HTERT RPE-1 (cell line): ENCODE measurements around the gene PSAT1.

Experiments
- in situ Hi-C: fragments of 300-500 bp; cut with MboI; formaldehyde crosslinking; loops from 4 replicates; pipeline ENCODE4 v1.14.3; 2020; ENCODE audit warnings: low sequenced_read_pairs

The PSAT1 gene

GRCh38 chr9:78314953-78315870 lies 18.3 kb downstream of the PSAT1 start:
- in situ Hi-C loops, result no loop called here

DNA sequence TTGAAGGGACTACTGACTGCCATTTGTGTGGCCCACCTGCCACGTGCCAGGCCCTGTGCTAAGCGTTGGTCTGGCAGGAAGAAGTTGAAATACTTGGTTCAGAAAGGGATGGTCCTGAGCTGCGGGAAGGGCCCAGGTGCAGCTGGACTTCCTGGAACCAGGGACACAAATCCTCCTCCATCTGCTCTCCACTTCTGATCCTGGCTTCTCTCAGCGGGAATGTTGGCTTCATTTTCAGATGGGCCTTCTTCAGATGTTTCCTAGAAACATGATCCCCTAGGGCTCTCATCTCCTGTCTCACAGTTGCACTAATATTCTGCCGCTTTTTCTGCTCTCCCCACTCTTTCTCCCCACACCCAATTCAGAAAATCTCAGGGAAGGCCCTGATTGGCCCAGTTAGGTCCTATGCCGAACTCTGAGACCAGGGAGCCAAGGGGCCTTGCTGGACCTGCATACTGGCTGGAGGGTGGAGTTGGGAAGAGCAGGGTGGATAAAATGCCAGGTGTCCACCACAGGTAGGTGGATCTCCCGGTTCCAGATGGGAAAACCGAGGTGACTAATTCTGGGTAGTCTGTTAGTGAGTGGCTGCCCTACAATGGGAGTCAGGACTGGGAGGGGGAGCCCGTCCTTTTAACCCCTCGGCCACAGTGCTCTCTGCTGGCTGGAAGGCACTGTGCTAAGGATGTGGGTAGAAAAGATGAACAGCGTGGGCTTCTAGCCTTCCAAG lies 19.4 kb downstream of the PSAT1 start:
- in situ Hi-C loops, result no loop called here

- in situ Hi-C loops, result no loop called here
Observed at GRCh38 chr9:78319197-78320029, 22.5 kb downstream of the PSAT1 start.

DNA sequence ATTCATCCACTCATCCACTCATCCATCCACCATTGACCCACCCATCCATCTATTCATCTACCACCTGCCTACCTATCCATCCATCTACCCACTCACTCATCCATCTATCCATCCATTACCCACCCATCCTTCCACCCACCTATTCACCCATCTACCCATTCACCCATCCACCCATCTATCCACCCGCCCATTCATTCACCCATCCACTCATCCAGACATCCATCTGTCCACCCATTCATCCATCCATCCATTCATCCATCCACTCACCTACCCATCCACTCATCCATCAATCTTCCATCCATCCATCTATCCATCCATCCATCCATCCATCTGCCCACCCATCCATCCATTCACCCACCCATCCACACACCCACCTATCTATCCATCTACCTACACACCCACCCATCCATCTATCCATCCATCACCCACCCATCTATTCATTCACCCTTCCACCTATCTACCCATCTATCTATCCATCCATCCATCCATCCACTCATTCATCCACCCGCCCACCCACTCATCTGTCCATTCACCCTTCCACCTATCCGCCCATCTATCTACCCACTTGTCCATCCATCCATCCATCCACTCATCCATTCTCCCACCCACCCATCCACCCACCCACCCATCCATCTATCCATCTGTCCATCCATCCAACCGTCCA lies 23.2 kb downstream of the PSAT1 start:
- in situ Hi-C loops, result no loop called here

DNA sequence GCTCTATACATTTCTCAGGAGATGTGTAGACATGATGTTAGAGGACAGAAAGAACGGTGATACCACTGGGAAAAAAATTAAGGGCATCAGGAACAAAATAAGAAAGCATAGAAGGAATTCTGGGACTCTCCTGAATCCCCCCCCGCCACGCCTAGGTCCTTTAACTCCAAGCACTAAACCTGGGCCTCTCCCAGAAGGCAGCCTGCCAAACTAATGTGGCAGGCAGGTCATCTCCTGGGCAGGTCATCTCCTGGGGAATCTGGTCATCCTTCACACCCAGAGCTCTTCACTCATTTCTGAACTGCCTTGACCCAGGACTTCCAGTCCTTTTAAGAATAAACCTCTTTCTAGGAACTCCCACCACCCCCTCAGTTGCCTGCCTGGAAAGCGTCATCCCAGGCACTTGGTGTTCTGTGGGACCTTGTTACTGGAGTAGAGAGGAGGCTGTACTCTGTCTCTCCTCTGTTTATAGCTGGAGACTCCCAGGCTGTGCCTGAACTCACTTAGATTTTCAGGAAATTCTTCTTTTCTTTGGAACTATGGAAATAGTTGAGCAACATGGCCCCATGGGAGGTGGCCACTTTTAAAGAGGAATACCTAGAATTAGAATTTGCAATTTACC lies 24.1 kb downstream of the PSAT1 start:
- in situ Hi-C loops, result no loop called here

DNA sequence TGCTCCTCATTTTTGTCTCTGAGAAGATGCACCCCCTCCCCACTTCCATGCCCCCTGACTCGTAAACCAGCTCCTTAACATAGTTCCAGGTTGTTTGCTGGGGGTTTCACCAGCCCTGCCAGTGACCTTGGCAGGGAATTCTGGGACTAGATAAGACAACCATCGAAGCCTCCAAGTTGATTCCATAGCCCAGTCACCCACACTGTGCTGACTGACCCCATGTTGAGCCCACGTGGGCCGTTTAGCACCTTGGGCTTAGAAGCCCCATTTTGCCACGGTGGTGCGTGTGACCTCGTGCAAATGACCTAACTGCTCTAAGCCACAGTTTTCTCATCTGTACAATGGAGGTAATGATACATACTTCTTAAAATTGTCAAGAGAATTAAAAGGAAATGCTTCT lies 24.6 kb downstream of the PSAT1 start:
- in situ Hi-C loops, result no loop called here

- in situ Hi-C loops, result no loop called here
Observed at GRCh38 chr9:78324068-78324650, 27.2 kb downstream of the PSAT1 start.

GRCh38 chr9:78324682-78325081 lies 27.8 kb downstream of the PSAT1 start:
- in situ Hi-C loops, result no loop called here

DNA sequence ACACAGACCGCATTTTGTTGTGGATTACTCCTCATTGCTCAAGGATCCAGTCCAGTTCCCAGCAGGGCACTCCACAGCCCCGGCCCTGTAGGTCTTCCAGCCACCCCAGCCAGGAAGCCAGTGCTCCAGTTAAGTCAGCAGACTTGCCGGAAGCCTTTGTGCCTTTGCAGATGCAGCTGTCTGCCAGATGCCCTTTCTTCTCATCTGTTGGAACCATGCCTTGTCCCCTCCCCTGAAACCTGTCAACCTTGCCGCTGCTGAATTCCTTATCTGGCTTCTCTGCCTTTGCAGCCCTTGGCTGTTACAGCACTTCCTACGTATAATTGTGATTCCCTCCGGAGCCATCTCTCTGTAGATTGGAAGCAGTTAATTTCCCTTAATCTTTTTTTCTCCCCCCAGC lies 28.4 kb downstream of the PSAT1 start:
- in situ Hi-C loops, result no loop called here

- in situ Hi-C loops, result no loop called here
Observed at GRCh38 chr9:78325846-78326360, 29.0 kb downstream of the PSAT1 start.

DNA sequence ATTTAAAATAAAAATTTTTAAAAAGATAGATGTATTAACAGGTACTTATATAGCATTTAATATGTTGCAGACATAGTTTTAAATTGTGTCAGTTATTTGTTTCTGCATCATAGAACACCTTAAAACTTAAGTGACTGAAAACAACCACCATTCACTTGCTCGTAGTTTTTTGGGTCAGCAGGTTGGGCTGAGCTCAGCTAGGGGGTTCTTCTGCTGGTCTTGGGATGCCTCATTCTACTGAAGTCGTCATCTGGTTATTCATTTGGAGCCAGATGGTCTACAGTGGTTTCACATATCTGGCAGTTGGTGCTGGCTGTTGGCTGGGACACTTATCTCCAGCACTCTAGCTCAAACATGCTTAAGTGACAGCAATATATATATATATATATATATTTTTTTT lies 29.6 kb downstream of the PSAT1 start:
- in situ Hi-C loops, result no loop called here

GRCh38 chr9:78332381-78332780 lies 35.5 kb downstream of the PSAT1 start:
- in situ Hi-C loops, result no loop called here

- in situ Hi-C loops, result no loop called here
Observed at GRCh38 chr9:78348848-78349247, 51.9 kb downstream of the PSAT1 start.

DNA sequence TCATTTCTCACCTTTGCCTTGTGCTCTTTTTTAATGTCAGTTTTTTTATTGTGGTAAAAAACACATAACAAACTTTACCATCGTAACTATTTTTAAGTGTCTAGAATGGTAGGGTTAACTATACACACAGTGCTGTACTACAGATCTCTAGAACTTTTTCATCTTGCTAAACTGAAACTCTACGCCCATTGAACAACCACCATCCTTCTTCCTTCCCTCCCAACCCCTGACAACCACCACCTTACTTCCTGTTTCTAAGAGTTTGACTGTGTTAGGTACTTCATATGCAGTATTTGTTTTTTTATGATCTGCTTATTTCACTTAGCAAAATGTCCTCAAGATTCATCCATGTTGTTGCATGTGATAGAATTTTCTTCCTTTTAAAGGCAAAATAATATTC lies 54.9 kb downstream of the PSAT1 start:
- in situ Hi-C loops, result no loop called here

DNA sequence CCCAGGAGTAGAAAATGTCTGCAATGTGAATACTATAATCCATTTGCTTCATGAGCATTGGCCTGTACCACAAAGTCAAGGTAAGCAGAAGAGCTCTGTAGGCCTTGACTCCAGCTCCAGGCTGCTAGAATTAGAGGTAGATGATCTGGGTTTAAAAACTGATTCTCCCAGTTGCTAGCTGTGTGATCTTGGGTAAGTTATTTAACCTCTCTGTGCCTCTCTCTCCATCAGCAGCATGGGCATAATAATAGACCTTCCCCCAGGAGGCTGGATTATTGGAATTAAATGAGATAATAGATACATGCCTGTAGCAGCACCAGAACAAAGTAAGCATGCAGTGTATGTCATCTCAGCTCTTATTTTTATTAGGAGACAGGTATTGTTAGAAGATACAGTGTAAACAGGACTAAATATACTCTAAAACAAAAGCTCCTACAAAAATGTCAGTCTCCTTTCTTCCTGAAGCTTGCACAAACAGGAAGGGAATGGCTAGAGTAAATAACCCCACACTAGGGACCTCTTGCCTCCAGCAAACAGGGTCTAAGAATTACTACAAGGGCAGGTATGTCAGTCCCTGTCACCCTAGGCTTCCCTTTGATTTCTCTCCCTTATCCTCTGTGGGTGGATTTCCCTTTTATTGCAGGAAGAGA lies 57.5 kb downstream of the PSAT1 start:
- in situ Hi-C loops, result no loop called here

DNA sequence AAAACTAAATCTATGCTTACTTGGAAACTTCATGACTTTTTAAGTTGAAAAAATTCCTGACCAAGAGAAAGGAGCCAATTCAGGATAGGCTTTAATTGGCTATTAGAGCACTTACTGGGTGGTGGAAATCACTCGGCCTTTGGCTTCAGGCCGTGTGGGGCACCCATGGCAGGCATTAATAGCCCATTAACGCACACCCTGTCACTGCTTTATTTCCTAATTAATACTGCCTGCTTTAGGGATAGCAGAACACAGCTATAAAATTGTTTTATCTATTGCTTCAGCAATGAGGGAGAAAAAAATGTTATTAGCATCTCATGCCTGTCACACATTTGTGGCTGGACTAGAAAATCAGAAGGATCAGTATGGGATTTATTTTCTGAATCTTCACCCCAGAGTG lies 58.1 kb downstream of the PSAT1 start:
- in situ Hi-C loops, result no loop called here

- in situ Hi-C loops, result no loop called here
Observed at GRCh38 chr9:78356634-78357033, 59.7 kb downstream of the PSAT1 start.

- in situ Hi-C loops, result no loop called here
Observed at GRCh38 chr9:78357165-78357873, 60.4 kb downstream of the PSAT1 start.
